NAMALWA (cell line): ENCODE data around the gene OGDH.
"Not testable (repeated sequence)": the region's sequence is repeated elsewhere in the genome, so short reads cannot be mapped to it uniquely, and the experiment has no call there.

Source experiments
- DNase-seq: peaks from one replicate; pipeline ENCODE4 v3.0.0-alpha.2; 2015; ENCODE audit warnings: low spot score

Gene OGDH

GRCh38 chr7:44606341-44607140, at the start of gene OGDH:
OGDH (plus strand) TSS chr7:44606627; CDS start chr7:44624344, 17,717 bp downstream.
- peak; percentile 99 for DNase-seq

- DNase-seq, result no peak
Observed at GRCh38 chr7:44557485-44557884, 48.9 kb upstream of the OGDH start.

GRCh38 chr7:44559485-44559884, 46.9 kb upstream of the OGDH start:
- no peak for DNase-seq

- no peak for DNase-seq
Observed at GRCh38 chr7:44561481-44561880, 44.9 kb upstream of the OGDH start.

GRCh38 chr7:44561962-44562621, 44.3 kb upstream of the OGDH start:
- DNase-seq, result no peak

GRCh38 chr7:44562622-44562962, 43.8 kb upstream of the OGDH start:
- DNase-seq, result not testable (repeated sequence)

- no peak for DNase-seq
Observed at GRCh38 chr7:44563171-44563679, 43.2 kb upstream of the OGDH start.

- no peak for DNase-seq
Observed at GRCh38 chr7:44564606-44565005, 41.8 kb upstream of the OGDH start.

GRCh38 chr7:44565097-44565794, 41.2 kb upstream of the OGDH start:
- peak; percentile 80 for DNase-seq

GRCh38 chr7:44565795-44566559, 40.5 kb upstream of the OGDH start:
- DNase-seq, result no peak

GRCh38 chr7:44566680-44567079, 39.7 kb upstream of the OGDH start:
- no peak for DNase-seq

- DNase-seq, result no peak
Observed at GRCh38 chr7:44567884-44568283, 38.5 kb upstream of the OGDH start.

GRCh38 chr7:44568771-44569560, 37.5 kb upstream of the OGDH start:
- no peak for DNase-seq

GRCh38 chr7:44569959-44570358, 36.5 kb upstream of the OGDH start:
- no peak for DNase-seq

- DNase-seq, result no peak
Observed at GRCh38 chr7:44572771-44573170, 33.7 kb upstream of the OGDH start.

- DNase-seq, result peak; percentile 98
Observed at GRCh38 chr7:44573464-44574286, 32.8 kb upstream of the OGDH start, which contains the start of gene DDX56. DDX56 (minus strand) TSS chr7:44573908; CDS start chr7:44573895, 13 bp downstream.

GRCh38 chr7:44574287-44574872, 32.0 kb upstream of the OGDH start:
- no peak for DNase-seq

GRCh38 chr7:44575054-44575453, 31.4 kb upstream of the OGDH start:
- no peak for DNase-seq

GRCh38 chr7:44576228-44576627, 30.2 kb upstream of the OGDH start:
- DNase-seq, result no peak
